Measurements from ENCODE around the gene NIN.

The NIN gene

DNA sequence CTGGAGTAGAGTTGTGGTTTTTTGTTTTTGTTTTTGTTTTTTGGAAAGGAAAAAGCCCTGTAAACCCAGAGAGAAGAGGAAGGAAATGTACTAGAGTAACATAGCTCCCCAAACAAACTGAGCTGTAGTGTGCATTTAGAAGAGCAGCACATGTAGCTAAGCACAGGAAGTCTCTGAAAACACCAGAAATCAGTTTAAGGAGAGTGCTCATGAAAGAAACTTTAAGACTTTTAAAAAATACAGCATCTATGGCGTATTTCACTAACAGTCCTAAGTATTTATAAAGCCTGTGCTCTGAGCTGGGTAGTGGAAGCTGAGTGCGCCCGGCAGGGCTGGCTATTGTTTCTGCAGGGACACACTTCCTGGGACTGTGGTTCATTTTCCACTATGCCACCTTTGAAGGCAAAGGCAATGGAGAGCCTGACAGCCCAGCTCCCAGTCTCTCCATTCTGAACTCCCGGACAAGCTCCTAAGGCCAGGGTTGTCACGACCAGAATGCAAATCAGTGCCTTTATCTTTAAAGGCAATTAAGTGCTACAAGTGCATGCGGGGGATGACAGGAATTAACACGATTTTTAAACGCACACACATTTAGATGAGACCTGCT, 45.4 kb downstream of the NIN start:
- DNase-seq: peak; percentile 16

DNA sequence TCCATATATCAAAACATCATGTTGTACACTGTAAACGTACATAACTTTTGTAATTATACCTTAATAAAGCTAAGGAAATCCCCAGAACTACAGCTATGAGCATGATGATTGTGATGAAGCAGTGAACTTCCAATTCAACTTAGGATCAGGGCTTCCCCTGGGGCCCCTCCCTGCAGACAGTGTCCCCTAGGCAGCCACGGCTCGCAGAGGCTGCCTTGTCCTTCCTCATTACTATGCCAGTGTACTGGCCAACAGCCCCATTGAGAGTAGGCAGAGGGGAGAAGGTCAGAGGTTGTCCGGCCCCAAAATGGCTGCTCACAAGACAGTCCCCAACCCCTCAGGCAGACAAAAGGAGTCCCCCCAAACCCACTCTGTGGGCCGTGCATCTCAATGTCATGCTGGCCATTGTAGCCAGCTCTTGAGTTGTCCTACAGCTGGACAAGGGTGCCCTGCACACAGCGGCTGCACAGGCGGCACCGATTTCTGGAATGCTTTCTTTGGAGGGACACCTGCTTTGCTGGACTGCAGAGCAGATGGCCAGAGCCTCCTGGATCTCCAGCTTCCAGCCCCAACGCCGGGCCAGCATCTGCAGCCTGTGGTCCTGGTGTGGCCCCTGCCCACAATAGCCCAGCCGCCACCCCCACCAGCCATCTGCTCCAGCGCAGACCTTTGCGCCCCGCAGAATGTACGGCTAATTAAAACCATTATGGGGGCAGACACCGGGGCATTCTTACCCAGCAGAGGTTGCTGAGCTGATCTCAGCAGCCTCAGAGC, 46.1 kb downstream of the NIN start:
- no peak for DNase-seq

DNA sequence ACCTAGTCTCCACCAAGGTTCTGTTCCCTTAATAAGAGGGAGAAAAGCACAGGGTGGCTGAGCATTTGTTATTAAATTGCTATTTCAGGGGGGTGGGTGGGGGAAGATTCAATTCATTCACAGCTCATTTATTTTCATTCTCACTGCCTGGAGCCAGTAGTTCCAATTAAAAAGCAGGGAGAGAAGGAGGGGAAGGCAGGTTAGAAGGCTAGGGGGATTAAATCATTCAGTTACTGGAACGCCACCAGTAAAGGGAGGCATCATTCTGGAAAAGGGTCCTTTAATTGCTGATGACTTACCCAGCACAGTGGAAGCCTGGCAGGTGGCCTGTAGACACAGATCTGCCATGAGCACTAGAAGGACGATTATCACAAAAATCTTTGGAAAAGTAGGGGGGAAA, 47.4 kb downstream of the NIN start:
- no peak for DNase-seq

DNA sequence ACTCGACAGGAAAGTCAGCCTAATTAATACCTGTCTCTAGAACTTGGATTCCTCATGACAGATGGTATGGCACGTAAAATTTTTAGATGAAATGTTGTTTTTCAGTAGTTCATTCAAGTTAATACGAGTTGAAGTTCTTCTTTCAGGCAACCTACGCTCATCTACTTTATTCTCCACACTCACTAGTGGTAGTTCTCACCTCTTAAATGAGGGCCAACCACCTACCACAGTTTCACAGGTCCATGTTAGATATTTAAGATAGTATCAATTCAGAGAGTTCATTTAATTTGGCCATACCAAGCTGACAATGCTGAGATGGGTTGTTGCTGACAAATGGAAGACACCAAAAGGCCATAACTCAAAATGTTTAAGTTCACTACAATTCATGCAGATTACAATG, 50.6 kb downstream of the NIN start:
- no peak for DNase-seq

DNA sequence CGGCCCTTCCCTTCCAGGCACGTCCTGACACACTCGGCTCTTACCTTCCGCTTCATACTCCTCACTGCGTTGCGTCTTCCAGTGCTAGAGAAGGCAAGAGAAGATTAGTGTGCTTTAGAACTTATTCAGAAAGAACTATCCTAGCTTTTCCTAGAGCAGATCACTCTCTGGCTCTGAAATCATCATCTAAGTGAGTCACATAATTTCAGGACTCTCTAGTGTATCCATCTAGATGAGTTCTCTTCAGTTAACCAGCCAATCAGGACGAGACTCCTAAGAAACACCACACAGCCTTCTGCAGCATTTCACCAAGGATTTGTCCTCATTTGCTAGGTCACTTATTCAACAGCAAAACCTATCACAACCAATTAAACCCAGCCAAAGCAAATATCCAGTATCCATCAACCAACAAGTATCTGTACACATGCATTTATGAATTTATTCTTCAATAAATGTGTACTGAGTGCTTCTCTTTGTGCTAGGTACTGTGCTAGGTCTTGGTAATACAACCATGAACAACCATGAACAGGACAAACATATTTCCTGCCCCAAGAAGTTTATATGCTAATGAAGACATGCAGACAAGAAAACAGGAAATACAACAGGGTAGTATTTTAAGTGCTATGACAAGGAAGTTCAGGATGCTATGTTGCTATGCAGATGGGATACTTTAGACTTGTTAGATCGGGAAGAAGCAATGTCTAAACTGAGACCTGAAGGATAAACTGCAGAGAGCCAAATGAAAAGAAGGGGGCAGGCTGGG, 52.1 kb downstream of the NIN start:
- no peak for DNase-seq

DNA sequence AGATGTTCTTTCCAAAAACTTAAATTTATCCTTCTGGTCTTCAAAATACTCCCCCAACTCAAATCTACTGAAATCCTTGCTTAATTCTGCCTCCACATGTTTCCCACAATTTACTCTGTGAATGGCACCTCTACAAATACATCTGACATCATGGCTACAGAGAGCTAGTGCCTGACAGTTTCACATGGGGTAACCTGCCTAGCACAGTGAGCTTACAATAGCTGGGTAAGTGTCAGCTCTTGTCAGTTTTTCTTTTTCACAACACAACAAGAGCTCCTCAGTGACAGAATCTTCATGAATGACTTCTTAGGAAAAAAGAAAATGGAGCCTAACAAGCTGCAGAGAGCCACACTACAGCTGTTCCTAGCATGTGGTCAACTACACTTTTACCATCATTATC, 54.4 kb downstream of the NIN start:
- DNase-seq: no peak

DNA sequence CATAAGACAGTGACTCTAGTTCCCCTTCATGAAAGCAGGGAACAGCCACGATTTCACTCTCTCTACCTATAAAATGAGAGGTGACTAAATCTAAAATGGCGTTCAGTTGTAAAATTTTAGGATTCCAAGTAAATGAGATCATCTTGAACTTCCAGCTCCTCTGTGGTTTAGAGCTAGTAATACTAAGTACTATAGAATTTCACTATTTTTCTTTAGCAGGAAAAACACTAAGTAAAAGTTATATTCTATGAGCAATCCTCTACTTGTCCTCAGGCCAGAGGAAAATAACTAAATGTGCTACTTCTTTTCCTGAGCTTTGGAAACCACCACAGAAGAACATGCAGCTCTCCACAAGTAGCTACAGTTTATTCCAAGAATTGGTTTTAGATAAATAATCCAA, 55.6 kb downstream of the NIN start:
- no peak for DNase-seq

DNA sequence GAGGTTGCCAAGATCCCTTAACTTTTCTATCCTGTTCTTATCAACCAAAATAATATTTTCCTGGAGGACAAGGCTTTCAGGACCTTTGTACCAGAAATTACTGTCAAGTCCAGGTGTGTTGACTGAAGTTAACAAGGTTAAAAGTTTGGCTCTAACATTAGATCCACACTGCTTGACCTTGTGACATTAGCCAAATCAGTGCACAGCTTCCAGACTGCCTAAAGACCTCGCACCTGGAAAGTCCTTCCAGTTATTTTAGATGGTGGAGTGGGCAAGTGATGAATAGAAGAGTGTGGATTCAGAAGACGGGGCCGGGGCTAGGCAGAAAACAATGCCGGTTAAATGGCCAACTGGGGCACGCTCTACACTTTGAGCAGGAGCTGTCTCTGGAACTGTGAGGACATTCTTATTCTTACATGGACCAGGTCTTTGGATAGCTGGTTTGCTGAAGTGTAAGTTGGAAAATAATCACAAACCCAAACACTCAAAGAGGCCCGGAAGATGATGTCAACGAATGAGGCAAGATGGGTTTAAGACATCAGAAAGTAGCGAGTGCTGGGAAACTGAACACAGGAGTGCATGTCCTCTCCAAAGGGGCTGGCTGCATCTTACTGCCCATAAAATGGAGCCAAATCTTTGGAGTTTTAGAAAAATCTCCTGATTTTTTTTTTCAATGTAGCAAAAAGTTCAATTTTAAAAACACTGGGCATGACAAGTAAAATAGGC, 56.3 kb downstream of the NIN start:
- DNase-seq: no peak

DNA sequence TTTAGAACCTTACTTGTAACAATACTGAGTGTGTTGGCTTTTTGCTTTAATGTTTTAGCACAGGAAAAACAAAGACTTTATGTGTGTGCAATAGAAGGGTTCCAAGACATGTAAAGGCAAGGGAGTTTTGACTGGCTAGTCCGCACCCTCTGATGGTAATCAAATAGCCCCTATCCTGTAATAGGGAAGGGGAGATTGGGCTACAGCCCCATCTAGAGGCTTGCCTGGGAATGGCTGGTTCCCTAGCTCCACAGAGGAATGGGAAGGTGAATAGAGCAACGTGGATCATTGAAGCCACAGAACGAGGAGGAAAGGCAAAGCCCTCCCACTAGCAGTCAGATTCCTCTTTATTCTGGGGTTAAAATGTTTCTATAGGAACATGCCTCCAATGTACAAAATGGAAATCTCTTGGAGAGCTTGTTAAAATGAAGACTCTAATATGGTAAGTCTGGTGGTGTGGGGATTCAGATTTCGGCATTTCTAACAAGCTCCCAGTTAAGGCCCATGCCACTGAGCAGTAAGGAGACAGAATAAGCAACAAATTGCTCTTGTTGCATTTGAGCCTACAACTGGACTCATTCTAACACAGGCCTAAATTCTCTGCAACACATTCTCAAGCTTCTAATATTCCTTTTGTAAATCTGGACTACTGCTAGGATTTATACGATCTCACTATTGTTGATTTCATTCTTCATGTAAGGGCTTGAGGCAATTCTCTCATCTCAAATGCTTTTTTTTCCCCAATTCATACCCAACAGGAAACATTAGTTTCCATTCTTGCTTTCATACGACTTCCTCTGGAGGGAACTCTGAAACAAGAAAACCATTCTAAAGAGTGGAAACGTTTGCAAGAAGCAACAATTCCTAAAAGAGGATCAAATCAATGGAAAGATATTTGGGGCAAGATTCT, 57.1 kb downstream of the NIN start:
- peak; percentile 28 for DNase-seq

DNA sequence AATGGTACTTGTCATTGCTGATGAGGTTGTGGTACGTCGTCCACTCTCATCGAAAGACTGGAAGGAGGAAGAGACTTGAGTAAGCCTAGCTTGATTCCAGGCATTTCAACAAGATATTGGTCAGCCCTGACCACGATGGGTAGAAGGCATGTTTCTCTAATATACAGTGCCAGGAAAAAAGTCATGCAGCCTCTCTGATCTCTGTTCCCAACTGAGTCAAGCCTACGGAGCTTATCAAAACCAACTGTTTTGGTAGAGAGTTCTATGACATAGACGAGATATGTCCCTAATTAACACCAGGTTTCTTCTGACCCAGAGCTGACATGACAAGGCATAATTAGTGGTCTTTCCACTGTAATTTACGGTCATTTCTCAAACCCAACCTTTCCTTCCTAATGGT, 58.5 kb downstream of the NIN start:
- no peak for DNase-seq

DNA sequence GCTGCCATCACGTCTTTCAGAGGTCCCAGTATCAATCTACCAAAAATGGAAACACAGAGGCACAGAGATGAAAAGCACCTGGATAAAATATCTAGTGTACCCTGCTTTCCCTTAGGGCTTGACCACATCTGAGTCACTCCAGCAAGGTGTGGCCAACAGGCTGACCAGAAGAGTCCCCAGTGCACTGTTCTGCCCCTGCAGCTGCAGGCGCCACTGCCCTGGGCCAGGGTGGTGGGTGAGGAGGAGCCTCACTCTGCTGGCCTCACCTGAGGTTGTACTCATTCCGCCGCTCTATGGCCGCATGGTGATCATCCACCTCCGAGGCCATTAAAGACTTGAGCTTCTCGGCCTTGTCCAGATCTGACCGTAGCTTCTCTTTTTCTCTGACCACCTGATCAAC, 60.4 kb downstream of the NIN start:
- DNase-seq: no peak

DNA sequence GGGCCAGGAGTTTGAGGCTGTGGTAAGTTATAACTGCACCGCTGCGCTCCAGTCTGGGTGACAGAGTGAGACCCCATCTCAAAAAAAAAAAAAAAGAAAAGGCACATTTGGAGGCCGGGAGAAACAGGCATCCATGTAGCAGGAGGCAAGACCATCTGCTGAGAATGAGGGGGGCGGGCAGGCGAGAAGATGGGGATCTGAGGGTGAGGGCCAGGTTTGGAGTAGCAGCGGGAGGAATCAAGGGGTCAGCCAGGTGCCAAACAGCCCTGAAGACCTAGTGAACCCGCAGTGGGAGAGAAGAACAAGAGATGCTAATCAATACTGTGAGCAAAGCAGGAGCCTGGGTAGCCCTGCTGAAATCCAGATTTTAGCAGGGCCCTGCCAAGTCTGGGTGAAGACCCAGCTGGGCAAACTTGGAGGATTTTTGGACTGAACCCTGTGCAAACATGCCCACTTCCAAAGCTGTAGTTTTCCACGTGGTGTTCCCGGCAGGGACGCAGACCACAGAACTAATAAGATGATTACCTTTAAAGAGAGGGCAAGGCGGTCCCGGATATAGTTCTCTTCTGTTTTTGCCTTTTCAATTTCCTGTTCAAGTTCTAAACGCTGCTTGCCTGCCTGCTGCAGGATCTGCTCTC, 61.0 kb downstream of the NIN start:
- DNase-seq: no peak

DNA sequence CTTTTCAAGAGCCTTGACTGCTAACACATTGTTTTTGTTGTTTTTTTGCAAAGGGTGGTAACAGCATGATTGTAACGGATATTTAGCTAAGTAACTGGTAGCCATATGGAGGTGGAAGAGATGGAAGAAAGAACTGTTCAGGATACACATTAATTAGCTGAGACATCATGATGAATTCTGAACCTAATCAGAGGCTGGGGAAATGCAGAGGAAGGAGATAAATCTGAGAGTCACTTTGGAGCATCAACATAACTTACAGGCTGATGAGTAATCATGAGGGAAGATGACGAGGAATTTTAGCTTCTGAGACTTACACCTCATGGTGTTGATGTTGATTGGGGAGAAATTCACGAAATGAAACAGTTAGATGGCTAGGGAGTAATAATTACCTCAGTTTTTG, 62.3 kb downstream of the NIN start:
- no peak for DNase-seq

DNA sequence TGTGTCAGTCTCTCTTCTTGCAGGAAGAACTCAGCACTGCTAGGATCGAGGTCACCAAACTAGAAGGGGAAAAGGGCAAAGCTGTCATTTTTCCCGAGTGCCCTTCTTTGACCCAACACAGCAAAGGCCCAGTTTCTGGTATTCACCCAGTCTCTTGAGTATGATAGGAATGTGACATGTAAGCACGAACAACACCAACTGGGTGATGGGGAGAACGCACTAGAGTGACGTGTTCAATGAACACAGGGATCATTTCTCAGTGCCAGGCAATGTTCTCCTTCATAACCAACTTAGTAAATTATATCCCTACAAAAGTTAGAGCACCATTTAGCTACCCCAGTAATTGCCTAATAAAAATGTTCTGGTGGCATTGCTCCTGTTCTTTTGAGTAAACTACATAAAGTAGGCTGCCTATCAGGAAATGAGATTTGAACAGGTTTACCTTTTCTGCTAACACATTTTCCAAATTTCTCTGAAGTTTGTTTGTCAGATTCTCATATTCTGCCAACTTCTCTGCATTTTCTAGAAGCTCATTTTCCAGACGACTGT, 64.5 kb downstream of the NIN start:
- DNase-seq: no peak

DNA sequence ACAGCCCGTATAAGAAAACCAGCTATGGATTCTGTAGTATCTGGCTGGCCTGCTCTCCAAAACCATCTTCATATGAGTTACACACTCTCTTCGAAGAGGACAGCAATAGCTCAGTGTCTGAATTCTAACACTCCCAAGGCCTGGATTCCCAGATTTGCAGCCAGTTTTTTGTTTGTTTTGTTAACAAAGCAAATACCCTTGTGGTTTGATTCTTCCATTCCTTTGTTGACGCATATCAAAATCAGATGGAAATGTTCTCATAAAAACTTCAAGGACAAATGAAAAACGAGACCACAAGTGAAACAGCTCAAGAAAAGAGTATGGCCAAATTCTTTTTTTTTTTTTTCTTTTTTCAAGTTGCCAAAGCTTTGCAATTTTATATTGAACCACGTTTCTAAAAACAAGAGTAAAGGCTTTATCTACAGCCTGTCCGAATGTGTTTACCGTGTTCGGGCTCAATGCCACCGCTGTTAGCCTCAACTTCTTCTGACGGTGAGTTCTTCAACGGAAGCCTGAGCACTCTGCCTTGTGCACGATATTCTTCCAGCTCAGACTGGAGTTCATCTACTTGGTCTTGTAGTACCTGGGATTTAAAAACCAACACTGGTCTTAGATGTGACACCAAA, 67.5 kb downstream of the NIN start:
- DNase-seq: no peak

DNA sequence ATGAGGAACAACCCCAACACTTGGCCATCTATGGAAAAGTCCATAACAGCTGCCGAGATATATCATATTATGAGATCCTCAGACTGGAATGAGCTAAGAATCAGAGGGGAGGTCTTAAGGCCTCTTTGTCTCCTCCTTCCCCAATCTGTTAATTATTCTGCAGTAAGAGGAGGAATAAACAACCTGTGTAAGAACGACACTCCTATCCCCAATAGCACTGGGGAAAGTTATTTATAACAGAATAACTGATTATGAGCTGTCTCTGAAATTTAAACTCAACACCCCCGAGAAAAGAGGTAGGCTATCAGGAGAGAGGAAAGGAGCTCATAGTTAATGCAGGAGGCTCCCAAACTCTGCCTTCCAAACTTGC, 68.0 kb downstream of the NIN start:
- DNase-seq: no peak

DNA sequence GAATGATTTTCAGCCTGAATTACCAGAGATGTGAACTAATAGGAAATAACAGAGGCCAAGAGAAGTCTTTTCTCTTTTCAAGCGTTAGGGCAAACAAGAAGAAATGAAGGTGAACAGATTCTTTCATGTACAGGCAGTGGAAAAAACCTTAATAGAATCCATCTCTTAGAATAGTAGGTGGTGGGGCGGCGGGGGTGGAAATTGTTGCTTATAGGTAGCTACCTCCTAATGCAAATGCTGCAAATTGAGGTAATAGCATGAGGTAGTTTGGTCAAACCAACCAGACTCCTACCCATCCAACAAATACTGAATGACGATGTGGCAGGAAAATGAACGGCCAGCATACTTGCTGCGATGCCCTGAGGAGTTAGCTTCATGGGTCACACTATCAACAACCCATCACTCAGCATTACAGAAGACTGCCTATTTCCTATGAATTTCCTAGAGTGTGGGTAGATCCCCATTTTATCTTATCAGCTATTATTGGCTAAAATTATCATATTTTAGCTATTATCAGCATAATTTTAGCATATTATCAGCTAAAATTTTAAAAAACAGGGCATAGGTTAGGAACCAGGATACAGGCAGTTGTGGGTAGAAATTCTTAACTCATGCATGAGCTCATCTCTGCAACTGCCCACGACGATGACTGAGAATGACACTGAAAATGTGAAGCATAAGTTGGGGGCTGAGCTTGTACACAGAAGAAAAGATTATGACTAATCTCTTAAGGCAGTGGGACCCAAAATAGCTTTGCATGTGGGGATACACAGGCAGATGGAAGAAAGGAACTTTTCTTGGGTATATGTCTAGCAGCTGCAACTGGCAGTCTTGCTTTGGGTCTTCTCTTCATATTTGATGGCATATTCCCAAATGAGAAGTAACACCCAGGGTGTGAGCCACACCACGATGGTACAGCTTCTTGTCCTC, 68.7 kb downstream of the NIN start:
- DNase-seq: no peak

DNA sequence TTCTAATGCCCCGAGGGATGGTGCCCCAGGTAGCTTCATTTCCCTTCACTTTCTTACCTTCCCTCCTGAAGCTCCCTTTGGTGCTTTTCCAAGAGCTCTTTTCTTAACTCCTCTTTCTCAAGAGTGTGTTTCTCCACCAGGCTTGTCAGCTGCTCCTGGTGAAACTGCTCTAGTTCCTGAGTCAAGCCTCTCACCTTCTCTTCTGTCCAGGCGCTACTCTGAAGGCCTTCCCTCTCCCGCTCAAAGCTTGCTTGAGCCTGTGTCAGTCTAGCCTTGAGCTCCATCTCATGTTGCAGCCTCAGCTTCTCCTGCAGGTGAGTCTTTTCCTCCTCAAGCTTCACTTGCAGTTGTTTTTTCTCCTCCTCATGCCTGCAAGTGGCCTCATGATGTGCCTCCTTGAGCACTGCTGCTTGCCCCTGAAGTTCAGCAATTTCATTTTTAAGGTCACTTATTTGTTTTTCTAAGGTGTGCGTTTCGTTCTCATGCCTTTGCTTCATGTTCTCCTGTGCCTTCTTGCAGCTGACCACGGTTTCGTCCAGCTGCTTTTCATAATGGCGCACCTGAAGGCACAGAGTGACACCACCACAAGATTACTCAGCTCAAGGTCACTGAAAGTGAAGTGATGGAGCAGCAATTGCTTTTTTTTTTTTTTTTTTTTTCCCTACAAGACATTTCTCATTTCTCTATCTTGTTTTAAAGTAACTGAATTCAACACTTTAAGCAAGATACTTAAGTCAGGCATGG, 71.0 kb downstream of the NIN start:
- no peak for DNase-seq

DNA sequence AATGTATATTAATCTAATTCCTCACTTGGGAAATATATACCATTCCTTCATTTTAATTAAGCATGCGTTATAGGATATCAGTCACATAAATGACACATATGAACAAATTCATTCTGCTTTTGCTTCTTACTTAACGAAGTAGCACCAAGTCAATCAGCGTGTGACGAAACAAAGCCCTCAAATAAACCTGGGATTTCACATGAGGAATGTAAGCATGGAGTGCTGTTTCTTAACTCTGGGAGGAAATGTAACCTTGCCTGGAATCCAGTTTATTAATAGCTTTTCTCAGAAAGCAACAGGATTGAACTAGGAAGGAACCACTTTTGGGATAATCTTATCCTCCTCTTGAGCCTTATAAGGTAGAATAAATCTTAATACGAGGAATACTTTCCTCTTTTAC, 72.0 kb downstream of the NIN start:
- DNase-seq: no peak
